Bronchial epithelial cell (primary cell): ENCODE results near the gene SORCS2. TPM values are rescaled to one million over a fixed set of nuclear protein-coding genes. Genes with fewer than 3 reads are reported as not detected.

ENCODE experiments used
- DNase-seq: peaks from one replicate; pipeline ENCODE4 v3.0.0-alpha.2; 2010; ENCODE audit warnings: low read depth
- FAIRE-seq: peaks from 2 replicates; lab custom pipeline; 2011; peaks lifted over from hg19 to GRCh38; lab: Jason Lieb, UNC
- H3K27me3 ChIP-seq: 2 replicates; pipeline ENCODE4 v1.5.1; 2011; ENCODE audit warnings: low read length; ENCODE audit not compliant: control insufficient read depth, insufficient read depth
- H3K36me3 ChIP-seq: 2 replicates; pipeline ENCODE4 v1.5.1; 2011; ENCODE audit warnings: low read length; ENCODE audit not compliant: control insufficient read depth, insufficient read depth
- H3K4me3 ChIP-seq: 2 replicates; pipeline ENCODE4 v1.5.1; 2011; ENCODE audit warnings: mild to moderate bottlenecking, low read depth, low read length, control low read depth
- CTCF ChIP-seq: IDR thresholded peaks from 2 replicates; pipeline ENCODE4 v1.5.1; 2011; ENCODE audit warnings: mild to moderate bottlenecking, moderate library complexity, low read length, control low read depth, inconsistent platforms; ENCODE audit not compliant: insufficient read depth, severe bottlenecking
- total RNA-seq: library from RNA; depleted of rRNA; stranded (reverse); fragments of >200 nt; gene quantifications from 2 replicates; pipeline ENCODE4 v1.2.1, GENCODE V29; 2014

Gene SORCS2
- total RNA-seq, 1 donor from 2014 or later, result under 0.01 TPM

DNA sequence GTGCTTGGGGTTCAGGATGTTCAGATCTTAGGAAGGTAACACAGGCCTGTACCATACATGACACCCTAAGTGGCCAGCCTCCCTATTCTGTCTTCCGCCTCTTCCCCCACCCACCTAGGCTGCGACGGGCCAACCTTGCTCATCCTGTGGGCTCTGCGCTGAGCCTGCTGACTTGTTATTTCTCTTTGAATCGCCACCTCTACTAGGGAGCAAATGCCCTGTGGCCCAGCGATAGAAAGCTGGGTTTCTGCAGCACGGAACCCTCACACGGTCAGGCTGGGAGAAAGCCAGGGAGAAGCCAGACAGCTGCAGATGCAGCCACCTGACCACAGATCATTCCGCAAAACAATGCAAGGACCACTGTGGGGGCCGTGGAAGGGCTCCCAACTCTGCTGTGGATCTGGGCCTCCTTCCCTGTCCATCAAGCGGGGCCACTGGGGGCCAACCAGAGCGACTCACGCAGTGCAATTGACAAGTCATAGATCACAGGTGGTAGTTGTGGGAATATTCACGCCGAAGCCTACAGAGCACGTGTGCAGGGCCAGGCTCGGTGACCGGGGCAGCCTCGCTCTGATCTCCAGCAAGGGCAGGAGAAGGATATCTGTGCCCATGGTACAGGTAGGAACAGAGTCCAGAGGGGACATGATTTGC lies 519.8 kb downstream of the SORCS2 start:
- H3K36me3 ChIP-seq, result no peaks in the 10 kb centered on the region
- TF ChIP-seq CTCF, result no peak
- FAIRE-seq (no peak), DNase-seq (no peak)
- H3K27me3 ChIP-seq, result no peaks in the 10 kb centered on the region
- no peak overlapping the region for H3K4me3 ChIP-seq

DNA sequence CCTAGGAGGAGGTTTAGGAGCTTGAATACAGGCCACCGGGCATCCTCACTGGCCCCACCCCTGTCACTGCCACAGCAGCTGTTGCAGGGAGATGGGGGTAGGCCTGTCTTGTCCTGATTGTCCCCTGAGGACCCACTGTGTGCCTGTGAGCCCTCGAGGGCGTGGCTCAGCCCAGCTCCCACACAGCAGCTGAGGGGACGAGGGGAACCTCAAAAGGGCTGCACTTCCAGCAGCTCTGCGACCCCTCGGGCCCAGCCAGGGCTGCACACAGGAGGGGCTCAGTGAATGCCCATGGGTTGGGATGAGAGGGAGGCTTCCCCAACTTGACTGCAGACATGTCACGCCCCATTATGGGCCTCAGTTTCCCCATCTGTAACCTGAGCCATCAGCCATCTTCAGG lies 521.4 kb downstream of the SORCS2 start:
- FAIRE-seq, result no peak
- Histone ChIP-seq H3K27me3 (peaks cover 2% of the 10 kb centered on the region), H3K36me3 (no peaks in the 10 kb centered on the region), H3K4me3 (no peak overlapping the region)
- TF ChIP-seq CTCF, result no peak
- DNase-seq, result no peak

DNA sequence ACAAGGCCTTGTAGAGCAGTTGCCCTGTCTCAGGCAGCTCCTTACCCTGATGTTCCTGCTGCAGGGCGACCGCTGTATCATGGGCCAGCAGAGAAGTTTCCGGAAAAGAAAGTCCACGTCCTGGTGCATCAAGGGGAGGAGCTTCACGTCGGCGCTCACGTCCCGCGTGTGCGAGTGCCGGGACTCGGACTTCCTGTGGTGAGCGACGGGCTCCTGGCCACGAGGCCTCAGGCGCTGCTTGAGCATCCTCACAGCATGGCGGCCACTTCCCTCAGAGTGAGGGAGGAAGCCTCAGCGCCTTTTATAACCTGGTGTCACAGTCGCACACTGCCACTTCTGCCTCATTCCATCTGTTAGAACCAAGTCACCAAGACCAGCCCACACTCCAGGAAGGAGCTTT lies 521.8 kb downstream of the SORCS2 start:
- no peak for FAIRE-seq
- no peak for DNase-seq
- Histone ChIP-seq H3K27me3 (peaks cover 2% of the 10 kb centered on the region), H3K36me3 (no peaks in the 10 kb centered on the region), H3K4me3 (no peak overlapping the region)
- no peak for TF ChIP-seq CTCF

- FAIRE-seq, result no peak
- no peak for DNase-seq
- TF ChIP-seq CTCF, result no peak
- no peak overlapping the region for H3K4me3 ChIP-seq
- no peaks in the 10 kb centered on the region for H3K36me3 ChIP-seq
- H3K27me3 ChIP-seq, result peaks cover 2% of the 10 kb centered on the region
Measured at GRCh38 chr4:7714738-7715137, 522.4 kb downstream of the SORCS2 start.

- Histone ChIP-seq H3K4me3 (no peak overlapping the region), H3K27me3 (peaks cover 3% of the 10 kb centered on the region), H3K36me3 (no peaks in the 10 kb centered on the region)
- no peak for TF ChIP-seq CTCF
- no peak for FAIRE-seq
- DNase-seq, result no peak
Measured at GRCh38 chr4:7715271-7716009, 523.1 kb downstream of the SORCS2 start.
